CMK (cell line): Measurements from ENCODE around the gene TRIM67.
"Not testable (repeated sequence)": the region's sequence is repeated elsewhere in the genome, so short reads cannot be mapped to it uniquely, and the experiment has no call there.

Experiments used
- DNase-seq: peaks from one replicate; pipeline ENCODE4 v3.0.0-alpha.2; 2010; ENCODE audit warnings: low read depth

TRIM67 gene

GRCh38 chr1:231158141-231158540, 3.7 kb upstream of the TRIM67 start:
- DNase-seq: not testable (repeated sequence)

- no peak for DNase-seq
These were observed 2.5 kb upstream of the TRIM67 start for GRCh38 chr1:231159202-231159962.

GRCh38 chr1:231159963-231160761, 1.7 kb upstream of the TRIM67 start:
- DNase-seq: peak; percentile 92

GRCh38 chr1:231160895-231161666, 777 bp upstream of the TRIM67 start:
- DNase-seq: no peak

- no peak for DNase-seq
These were observed 575 bp downstream of the TRIM67 start for GRCh38 chr1:231162297-231162969.

- DNase-seq: no peak
These were observed 1.3 kb downstream of the TRIM67 start for GRCh38 chr1:231162970-231163829.

- DNase-seq: no peak
These were observed 2.1 kb downstream of the TRIM67 start for GRCh38 chr1:231163830-231164427.

GRCh38 chr1:231165371-231165770, 3.5 kb downstream of the TRIM67 start:
- no peak for DNase-seq

GRCh38 chr1:231166398-231166797, 4.5 kb downstream of the TRIM67 start:
- DNase-seq: no peak

GRCh38 chr1:231170875-231171274, 9.0 kb downstream of the TRIM67 start:
- DNase-seq: no peak

GRCh38 chr1:231171623-231172197, 9.9 kb downstream of the TRIM67 start:
- no peak for DNase-seq

GRCh38 chr1:231172411-231172810, 10.6 kb downstream of the TRIM67 start:
- no peak for DNase-seq

GRCh38 chr1:231176421-231176820, 14.6 kb downstream of the TRIM67 start:
- no peak for DNase-seq

GRCh38 chr1:231177226-231177625, 15.4 kb downstream of the TRIM67 start:
- no peak for DNase-seq

GRCh38 chr1:231177936-231178335, 16.1 kb downstream of the TRIM67 start:
- DNase-seq: no peak

- DNase-seq: no peak
These were observed 17.1 kb downstream of the TRIM67 start for GRCh38 chr1:231178970-231179369.

GRCh38 chr1:231180034-231180433, 18.2 kb downstream of the TRIM67 start:
- no peak for DNase-seq

GRCh38 chr1:231181271-231181670, 19.4 kb downstream of the TRIM67 start:
- DNase-seq: no peak

GRCh38 chr1:231182317-231182716, 20.5 kb downstream of the TRIM67 start:
- DNase-seq: no peak
